ENCODE measurements around the gene FZR1.

FZR1 gene

DNA sequence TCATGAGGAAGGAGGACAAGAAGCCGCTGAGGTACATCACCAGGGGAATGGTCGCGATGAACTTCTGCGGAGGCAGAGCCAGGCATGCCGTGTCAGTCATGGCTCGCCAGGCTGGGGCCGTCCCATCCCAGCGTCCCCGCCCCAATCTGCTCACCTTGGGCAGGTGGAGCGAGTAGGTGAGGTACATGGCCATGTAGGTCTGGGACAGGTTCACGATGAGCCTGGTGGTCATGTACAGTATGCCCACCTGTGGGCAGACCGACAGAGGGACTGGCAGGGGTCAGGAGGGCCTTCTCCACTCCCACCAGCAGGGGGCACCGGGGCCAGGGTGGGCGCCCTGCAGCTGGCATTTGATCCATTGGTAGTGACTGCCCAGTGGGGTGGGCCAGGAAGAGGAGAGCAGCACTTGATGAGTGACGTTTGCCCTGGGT is 41.2 kb downstream of the FZR1 start:
- H3K27ac ChIP-seq, result no peak overlapping the region
- TF ChIP-seq ZFX (IDR thresholded peaks at IDR 0.05; ENCODE audit: borderline replicate concordance), result no peak
- TF ChIP-seq, protein P1, sequence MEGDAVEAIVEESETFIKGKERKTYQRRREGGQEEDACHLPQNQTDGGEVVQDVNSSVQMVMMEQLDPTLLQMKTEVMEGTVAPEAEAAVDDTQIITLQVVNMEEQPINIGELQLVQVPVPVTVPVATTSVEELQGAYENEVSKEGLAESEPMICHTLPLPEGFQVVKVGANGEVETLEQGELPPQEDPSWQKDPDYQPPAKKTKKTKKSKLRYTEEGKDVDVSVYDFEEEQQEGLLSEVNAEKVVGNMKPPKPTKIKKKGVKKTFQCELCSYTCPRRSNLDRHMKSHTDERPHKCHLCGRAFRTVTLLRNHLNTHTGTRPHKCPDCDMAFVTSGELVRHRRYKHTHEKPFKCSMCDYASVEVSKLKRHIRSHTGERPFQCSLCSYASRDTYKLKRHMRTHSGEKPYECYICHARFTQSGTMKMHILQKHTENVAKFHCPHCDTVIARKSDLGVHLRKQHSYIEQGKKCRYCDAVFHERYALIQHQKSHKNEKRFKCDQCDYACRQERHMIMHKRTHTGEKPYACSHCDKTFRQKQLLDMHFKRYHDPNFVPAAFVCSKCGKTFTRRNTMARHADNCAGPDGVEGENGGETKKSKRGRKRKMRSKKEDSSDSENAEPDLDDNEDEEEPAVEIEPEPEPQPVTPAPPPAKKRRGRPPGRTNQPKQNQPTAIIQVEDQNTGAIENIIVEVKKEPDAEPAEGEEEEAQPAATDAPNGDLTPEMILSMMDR (IDR thresholded peaks at IDR 0.05), result peak; percentile 76

DNA sequence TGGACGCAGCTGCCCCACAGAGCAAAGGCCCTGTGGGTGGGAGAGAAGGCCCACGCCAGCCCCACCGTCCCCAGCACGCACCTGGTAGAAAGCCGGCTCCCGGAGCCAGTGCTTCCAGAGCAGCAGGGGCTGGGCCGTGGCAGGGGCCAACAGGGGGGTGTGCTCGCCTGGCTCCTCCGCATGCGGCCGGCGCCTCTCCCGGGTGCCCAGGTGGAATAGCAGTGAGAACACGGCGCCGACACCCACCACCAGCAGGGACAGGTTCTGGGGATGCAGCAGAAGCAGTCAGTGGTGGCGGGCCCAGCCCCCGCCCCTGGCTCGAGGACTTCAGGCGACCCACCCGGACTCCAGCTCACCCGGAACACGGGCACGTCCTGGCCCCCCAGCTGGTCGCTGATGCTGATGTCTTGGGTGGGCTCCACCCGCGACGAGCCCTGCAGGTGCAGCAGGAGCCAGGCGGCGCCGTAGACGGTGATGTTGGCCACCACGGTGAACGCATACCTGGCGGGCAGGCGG is 41.7 kb downstream of the FZR1 start:
- TF ChIP-seq, protein P1 (IDR thresholded peaks at IDR 0.05), result peak; percentile 50
- TF ChIP-seq ZFX (IDR thresholded peaks at IDR 0.05; ENCODE audit: borderline replicate concordance), result no peak

DNA sequence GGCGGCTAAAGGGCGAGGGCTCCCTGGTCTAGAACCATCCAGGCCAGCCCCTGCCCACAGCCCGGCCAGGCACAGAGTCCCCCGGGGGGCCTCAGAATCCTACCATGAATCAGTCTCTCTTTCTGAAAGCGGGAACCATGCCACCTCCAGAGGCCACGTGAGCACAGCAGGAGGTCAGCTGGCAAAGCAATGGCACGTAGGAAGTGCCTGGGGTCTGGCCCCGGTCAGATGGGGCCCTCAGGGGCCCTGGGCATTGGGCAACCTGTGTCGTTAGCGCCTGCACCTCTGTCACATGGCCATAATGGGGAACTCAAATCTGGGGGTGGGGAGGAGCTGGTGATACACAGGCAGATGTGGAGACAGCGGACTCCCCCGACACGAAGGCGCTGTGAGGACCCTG is 42.5 kb downstream of the FZR1 start:
- H3K27ac ChIP-seq, result no peak overlapping the region
- no peak for TF ChIP-seq ZFX (IDR thresholded peaks at IDR 0.05; ENCODE audit: borderline replicate concordance)
- TF ChIP-seq, protein P1 (IDR thresholded peaks at IDR 0.05), result no peak

More for the DNA sequence above, 41.7 kb downstream of the FZR1 start:
- no peak overlapping the region for H3K27ac ChIP-seq

DNA sequence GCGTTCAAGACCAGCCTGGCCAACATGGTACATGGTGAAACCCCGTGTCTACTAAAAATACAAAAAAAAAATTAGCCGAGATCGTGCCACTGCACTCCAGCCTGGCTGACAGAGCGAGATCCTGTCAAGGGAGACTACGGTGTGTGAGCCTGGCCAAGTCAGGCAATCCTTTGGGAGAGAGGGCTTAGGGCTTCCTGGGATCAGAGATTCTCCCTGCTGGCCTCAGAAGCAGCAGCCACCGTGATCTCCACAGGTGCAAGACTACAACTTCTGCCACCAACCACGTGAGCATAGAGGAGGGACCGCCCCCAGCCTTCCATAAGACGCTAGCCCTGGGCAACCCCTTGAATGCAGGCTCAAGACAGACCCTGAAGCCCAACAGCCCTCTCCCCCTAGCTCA is 43.7 kb downstream of the FZR1 start:
- H3K27ac ChIP-seq, result no peak overlapping the region; the same call in 1 of the 2 replicates
- TF ChIP-seq ZFX (IDR thresholded peaks at IDR 0.05; ENCODE audit: borderline replicate concordance), result no peak
- TF ChIP-seq, protein P1 (IDR thresholded peaks at IDR 0.05), result no peak

DNA sequence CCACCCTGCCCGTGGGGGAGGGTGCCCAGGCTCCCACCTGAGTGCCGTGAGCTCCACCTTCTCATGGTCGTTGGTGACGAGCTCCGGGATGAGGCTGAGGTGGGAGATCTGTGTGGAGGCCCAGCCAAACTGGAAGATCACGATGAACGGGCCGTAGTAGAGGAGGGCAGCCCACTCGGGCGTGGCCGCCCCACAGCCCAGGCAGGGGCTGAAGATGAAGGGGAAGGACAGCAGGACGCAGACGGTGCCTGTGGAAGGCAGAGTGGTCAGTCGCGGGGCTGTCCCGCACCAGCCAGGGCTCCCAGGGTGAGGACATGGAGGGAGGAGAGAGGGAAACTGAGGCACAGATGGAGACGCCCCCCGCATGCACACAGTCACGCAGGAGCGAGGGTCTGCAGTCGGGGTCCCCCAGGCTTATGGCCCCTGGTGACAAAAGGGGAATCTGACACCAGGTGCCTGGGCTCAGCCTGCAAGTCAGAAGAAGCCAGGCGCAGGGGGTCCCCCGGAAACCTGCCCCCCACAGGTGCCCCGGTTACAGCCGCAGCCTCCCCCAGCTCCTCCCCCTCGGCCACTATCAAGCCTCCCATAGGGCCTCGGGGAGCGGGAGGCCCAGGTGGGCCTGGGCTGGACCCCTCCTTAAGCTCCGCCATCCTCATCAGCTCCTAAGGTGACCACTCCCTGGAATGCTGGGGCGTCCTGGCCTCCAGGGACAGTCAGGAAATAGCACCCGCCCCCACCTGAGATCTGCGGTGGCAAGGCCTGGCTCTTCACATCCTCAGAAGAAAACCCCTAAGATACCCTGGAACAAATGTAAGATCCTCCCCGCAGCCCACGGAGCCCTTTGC is 45.1 kb downstream of the FZR1 start:
- TF ChIP-seq, protein P1 (IDR thresholded peaks at IDR 0.05), result no peak
- H3K27ac ChIP-seq, result no peak overlapping the region

DNA sequence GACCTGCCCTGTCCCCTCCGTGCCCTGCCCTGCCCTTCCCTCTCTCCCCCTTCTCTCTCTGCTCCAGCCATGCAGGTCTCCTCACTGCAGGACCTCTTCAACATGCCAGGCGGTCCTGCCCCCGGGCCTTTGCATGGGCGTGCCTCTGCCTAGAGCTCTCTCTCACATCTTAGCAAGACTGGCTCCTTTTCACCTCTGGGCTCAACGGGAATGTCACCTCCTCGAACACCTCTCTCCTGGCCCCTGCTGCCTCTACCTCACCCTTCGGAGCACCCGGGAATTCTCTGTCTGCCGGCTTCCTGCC is 45.6 kb downstream of the FZR1 start:
- TF ChIP-seq, protein P1 (IDR thresholded peaks at IDR 0.05), result no peak
- TF ChIP-seq ZFX (IDR thresholded peaks at IDR 0.05; ENCODE audit: borderline replicate concordance), result no peak
- no peak overlapping the region for H3K27ac ChIP-seq
